ENCODE measurements around the gene AKR1C2. TPM values are rescaled to one million over a fixed set of nuclear protein-coding genes. Genes with fewer than 3 reads are reported as not detected.

The AKR1C2 gene
- total and polyA plus RNA-seq, 9 of the 15 experiments (the other 6 are each of a cell fraction or from before 2014, with no cell fraction given): 13.8 to 74.0 (median 30.5) TPM

DNA sequence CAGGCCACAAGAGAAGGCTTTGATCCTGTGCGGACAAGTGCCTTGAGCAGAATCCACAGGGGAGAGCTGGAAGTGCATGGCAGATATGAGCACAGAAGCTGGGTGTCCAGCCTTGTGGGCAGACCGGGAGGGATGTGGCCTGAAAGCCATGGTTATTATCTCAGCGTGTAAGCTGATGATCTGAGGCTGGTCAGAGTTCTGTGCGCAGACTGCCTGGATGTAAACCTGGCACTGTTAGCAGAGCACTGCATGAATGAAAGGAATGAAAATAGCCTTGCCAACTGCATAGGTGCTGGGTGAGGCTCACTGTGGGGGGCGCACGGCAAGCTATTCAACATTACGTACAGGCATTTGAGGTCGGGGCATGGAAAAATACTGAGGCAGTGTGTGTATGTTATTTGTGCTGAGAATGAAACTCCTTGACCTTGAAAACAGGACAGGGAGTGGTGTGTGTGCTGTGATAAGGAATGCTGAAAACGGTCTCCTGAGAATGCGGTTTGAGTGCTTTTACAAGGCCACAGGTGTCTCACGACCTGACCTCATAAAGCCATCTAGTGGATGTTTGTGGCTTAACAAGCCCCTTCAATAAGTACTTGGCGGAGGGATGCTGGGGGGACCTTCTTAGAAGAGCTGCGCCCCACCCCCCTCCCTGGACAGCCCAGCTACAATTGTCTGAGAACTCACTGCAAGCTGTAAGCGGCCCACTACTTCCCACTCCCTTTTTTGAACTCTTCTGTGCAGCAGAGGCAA, 21.8 kb downstream of the AKR1C2 start (continued):
- TF ChIP-seq ZKSCAN3 (CRISPR knock-in tag; IDR thresholded peaks at IDR 0.05) (no peak), HDAC2 (IDR thresholded peaks at IDR 0.05) (peak; percentile 84), STAT5A (IDR thresholded peaks at IDR 0.05; ENCODE audit: borderline replicate concordance, low read length) (peak; percentile 74), NONO (IDR thresholded peaks at IDR 0.05; ENCODE audit: low read depth in 2 of 2, low read length in 1 of 2) (no peak), XRCC5 (IDR thresholded peaks at IDR 0.05; ENCODE audit: low read depth, low read length) (0 out of 2 replicates have a peak, but pooled peaks have one; percentile 35), RNF2 (IDR thresholded peaks at IDR 0.05) (peak; percentile 67; the same call in 1 of the 2 replicates), ZNF518B (CRISPR knock-in tag; IDR thresholded peaks at IDR 0.05) (no peak), EP300 (IDR thresholded peaks at IDR 0.05; ENCODE audit: low read length) (peak; percentile 92), ZFX (CRISPR knock-in tag; IDR thresholded peaks at IDR 0.05) (no peak; the same call in 1 of the 2 replicates), ZNF133 (CRISPR knock-in tag; IDR thresholded peaks at IDR 0.05) (no peak), E2F4 (CRISPR knock-in tag; IDR thresholded peaks at IDR 0.05; ENCODE audit: low read depth) (no peak), NFYB (IDR thresholded peaks at IDR 0.05; ENCODE audit: extremely low read depth, insufficient read length) (no peak)
- TF ChIP-seq, protein P1, sequence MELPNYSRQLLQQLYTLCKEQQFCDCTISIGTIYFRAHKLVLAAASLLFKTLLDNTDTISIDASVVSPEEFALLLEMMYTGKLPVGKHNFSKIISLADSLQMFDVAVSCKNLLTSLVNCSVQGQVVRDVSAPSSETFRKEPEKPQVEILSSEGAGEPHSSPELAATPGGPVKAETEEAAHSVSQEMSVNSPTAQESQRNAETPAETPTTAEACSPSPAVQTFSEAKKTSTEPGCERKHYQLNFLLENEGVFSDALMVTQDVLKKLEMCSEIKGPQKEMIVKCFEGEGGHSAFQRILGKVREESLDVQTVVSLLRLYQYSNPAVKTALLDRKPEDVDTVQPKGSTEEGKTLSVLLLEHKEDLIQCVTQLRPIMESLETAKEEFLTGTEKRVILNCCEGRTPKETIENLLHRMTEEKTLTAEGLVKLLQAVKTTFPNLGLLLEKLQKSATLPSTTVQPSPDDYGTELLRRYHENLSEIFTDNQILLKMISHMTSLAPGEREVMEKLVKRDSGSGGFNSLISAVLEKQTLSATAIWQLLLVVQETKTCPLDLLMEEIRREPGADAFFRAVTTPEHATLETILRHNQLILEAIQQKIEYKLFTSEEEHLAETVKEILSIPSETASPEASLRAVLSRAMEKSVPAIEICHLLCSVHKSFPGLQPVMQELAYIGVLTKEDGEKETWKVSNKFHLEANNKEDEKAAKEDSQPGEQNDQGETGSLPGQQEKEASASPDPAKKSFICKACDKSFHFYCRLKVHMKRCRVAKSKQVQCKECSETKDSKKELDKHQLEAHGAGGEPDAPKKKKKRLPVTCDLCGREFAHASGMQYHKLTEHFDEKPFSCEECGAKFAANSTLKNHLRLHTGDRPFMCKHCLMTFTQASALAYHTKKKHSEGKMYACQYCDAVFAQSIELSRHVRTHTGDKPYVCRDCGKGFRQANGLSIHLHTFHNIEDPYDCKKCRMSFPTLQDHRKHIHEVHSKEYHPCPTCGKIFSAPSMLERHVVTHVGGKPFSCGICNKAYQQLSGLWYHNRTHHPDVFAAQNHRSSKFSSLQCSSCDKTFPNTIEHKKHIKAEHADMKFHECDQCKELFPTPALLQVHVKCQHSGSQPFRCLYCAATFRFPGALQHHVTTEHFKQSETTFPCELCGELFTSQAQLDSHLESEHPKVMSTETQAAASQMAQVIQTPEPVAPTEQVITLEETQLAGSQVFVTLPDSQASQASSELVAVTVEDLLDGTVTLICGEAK (IDR thresholded peaks at IDR 0.05): peak; percentile 30; the same call in 1 of the 2 replicates
- TF ChIP-seq, protein P1 (CRISPR knock-in tag; IDR thresholded peaks at IDR 0.05): no peak

Measured in K562 (cell line).